Endometrium (tissue), 2 donors: ENCODE results near the gene B9D1.

ENCODE experiments used
- FAIRE-seq: peaks from 2 replicates; lab custom pipeline; 2012; peaks lifted over from hg19 to GRCh38; lab: Jason Lieb, UNC
- donor health status: control.
- donor health status: control.

B9D1 gene

DNA sequence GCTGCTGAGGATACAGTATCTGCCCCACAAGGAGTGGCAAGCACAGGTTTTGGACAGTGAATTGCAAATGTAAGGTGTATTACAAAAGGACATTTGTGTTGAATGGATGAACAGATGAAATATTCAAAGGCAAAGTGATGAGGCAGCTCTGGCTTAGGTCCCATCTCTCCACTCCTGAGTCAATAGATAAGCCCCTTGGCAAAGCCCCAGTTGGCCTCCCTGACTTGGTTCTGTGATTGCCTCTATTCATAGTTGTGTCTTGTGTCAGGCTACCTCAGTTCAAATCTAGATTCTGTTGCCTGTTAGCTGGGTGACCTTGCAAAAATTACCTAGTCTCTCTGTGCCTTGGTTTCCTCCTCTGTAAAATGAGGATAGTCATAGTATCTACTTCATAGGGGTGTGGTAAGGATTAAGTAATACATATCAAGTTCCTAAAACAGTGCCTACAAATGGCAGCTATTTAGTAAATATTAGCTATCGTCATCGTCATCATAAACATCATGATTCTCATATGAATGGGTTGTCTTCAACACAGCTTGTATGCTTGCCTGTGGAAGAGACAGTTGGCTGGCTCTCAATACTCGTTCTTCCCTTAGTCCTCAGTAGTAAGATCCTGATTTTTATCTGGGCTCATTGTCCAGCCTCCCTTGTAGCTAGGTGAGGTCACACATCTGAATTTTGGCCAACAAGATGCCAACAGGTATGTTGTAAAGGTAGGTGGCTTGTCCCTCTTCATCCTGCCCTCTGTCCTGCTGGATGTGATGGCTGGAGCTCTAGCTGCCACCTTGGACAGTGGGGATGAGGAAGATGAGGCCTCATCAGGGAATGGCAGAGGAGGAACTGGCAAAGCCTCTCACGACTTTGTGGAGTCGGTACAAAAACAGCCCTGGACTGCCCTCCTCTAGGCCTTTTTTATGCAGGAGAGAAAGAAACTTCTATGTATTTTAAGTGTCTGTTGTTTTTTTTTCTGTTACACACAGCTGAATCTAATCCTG lies 26.6 kb upstream of the B9D1 start:
- no peak for FAIRE-seq

DNA sequence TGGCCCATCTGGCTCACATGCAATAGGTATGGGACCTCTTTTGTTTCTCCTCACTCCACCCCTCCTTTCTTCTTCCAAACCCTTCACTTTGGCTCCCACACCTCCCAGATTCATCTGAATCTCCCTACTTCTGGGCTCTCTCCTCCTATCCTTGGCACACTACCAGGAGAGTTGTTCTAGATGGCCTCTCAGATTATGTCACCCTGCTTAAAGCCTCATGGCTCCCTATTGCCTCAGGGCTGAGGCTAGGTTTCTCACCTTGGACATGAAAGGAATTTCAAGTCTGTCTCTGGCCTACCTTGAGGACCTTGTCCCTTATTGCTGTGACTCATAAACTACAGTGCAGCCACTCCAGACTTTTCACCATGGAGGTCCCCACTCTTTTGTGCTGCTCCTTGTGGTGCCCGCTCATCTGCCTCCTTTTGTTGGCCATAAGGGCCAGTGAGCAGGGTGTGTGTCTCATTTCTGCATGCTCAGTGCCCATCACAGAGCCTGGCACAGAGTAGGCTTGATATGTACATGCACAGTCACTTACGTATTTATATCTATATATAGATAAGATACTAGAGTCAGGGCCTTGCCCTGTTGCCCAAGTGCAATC lies 25.5 kb upstream of the B9D1 start:
- peak; percentile 23 for FAIRE-seq

DNA sequence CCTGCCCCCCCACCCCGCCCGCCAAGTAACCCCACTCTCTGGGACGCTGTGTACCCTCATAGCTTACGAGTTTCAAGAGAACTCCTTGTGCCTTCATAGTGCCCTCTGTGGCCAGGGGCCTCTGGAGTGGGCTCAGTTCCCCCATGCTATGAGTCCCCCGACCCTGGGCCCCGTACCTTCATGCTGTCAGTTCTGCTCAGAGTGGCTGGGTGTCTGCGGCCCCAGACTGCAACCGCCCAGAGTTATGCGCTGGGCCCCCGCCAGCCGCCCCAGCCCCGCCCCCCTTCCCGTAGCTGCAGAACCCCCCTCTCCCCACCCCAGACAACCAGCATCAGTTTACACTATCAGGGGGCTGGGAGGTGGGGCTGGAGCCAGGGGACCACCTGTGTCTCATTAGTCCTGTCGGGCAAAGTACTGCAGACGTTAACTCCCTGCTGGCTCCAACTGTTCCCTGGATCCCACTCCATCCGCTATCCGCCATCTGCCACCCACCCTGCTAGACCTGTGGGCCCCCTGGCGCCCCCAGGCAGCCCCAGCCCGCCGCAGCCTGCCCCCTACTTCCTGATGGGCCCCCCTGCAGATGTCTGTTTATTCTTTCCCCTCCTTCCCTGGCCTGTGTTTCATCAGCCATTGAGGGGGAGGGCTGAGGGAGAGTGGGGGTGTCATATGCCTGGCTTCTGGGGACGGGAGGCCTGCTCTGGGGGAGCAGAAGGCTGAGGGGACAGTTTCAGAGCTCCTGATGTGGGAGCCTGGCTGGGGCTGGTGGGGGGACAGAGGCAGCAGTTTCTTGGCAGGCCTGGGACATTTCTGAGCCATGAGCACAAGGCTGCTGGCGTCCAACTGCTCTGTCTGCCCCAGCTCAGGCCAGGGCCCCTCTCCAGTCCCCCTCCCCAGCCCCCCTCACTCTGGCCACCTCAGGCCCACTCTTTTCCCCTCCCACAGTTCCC lies 24.7 kb upstream of the B9D1 start, which contains the start of gene MFAP4:
Gene MFAP4 (minus strand): TSS at position 217 of the 947 bp plus-strand sequence. CDS start 35 bp downstream, at position 182.
- FAIRE-seq: no peak

DNA sequence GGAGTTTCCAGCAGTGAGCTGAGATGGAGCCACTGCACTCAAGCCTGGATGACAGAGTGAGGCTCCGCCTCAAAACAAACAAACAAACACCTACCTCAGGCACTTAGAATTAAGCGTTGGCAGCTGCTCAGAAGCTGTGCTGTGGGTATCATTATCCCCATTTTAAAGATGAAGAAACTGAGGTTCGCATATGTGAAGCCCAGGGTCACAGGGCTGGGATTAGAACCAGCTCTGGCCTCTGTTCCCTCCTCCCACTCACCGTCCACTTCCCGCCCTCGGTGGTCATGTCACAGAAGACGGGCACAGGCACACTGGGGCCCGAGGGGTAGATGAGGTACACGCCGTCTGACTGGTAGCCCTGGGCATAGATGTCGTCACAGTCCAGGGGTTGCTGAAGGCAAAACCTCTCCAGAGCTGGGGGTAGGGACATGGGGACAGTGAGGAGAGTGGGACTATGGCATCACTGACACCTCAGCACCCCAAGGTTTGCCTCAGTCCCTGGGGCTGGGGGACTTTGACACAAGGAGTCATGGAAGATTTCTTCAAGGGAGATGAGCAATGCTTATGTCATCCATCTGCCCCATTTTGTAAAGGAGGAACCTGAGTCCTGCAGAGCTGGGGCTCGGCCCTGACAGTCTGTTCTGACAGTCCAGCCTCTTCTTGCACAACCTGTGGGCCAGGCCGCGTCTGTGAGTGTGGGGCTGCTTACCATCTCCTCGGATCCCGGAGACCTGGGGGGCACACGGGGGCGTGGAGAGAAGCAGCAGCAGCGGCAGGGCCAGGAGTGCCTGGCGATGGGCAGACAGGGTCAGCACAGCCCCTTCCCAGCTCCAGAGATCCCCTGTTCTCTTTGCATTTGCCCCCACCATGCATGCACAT lies 23.8 kb upstream of the B9D1 start:
- no peak for FAIRE-seq

DNA sequence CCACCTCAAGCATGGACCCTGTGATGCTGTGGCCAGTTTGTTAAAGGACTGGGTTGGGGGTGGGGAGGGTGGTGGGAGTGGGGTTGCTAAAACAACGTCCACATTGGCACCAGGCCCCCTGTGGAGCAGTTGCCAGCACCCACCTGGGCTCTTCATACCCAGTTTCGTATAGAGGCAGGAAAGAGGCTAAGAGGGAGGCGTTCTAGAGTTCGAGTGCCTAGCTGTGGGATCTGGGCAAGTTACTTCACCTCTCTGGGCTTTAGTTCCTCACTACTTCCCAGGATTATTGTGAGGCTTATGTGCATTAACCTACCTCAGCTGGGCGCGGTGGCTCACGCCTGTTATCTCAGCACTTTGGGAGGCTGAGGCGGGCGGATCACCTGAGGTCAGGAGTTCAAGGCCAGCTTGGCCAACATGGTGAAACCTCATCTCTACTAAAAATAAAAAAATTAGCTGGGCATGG lies 23.0 kb upstream of the B9D1 start:
- FAIRE-seq: no peak

DNA sequence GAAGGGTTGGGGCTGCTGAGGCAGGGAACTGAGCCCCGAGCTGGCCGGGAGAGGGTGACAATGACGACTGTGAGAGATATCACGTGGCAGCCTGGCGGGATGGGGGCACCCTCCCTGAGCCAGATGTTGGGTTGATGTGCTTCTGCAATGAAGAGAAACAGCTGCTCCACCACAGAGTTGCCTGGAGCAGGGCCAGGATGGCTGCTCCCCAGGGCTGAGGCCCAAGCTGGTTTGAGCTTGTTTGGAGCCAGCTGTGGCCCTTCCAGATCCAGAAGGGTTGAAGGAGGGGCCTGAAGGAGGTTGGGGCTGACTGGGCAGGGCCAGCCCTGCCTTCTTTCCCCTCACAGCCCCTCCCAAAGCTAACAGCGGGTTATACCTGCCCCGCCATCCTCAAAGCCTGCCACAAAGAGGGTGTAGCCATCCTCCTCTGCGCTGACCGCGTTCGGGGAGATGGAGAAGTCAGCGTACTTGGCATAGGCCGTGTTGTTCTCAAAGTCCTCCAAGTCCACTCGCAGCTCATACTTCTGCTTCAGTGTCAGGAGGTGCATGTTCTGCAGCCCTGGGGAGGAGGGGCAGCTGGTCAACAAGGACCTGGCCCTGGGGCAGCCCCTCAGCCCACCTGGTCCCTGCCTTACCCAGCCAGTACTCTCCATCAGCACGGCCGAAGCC lies 22.3 kb upstream of the B9D1 start:
- no peak for FAIRE-seq

DNA sequence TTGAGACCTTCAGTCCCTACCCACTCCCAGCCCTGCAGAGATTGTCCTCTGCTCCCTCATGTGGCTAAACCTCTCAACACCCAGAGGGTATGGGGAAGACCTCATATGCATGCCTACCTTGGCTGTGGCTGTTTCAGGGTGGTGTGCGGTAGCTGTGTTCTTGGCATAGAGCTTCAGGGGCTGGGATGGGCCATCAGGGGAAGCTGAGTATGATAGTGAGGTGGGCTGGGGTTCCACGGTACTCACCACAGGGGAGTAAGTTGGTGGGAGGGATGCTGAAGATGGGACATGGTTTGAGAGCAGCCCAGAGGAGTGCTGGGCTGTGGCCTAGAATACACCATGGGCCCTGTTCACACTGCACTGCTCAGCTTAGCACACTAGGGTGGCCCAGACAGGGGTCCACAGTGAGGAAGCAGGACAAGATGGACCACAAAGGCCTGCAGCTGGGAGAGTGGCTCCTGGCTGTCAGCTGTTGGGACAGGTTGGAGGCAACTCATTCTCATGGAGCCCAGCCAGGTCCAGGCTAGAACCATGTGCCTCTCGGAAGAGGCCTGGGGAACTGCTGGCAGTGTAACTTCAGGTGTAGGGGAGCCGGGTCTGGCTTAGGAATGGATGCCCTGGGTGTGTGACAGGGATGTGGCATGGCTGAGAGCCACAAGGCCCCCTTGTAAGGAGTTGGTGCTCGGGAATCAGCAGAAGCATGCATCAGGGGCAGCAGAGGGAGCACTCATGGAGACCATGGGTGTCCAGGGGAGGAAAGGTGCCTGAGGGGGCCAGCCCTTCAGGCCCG lies 21.4 kb upstream of the B9D1 start:
- no peak for FAIRE-seq

DNA sequence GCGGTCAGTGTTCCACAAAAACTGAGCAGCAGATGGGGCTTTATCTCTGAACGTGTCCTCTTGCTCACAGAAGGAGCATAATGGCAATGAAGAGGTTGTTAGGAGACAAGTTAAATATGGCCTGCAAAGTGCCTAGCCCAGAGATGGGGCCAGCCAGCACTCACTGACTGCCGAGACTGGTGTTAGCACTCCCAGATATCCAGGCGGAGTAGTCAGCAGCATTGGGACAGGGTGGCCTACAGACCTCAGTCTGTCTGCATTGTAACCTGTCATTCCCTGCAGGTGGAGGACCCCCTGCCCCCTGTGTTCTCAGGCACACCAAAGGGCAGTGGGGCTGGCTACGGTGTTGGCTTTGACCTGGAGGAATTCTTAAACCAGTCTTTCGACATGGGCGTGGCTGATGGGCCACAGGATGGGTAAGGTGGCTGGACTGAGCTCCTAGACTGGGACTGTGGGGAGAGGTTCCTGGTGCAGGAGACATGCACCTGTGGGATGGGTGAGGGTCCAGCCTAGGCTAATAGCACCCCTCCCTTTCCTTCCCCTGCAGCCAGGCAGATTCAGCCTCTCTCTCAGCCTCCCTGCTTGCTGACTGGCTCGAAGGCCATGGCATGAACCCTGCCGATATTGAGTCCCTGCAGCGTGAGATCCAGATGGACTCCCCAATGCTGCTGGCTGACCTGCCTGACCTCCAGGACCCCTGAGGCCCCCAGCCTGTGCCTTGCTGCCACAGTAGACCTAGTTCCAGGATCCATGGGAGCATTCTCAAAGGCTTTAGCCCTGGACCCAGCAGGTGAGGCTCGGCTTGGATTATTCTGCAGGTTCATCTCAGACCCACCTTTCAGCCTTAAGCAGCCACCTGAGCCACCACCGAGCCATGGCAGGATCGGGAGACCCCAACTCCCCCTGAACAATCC lies 20.3 kb upstream of the B9D1 start:
- no peak for FAIRE-seq

DNA sequence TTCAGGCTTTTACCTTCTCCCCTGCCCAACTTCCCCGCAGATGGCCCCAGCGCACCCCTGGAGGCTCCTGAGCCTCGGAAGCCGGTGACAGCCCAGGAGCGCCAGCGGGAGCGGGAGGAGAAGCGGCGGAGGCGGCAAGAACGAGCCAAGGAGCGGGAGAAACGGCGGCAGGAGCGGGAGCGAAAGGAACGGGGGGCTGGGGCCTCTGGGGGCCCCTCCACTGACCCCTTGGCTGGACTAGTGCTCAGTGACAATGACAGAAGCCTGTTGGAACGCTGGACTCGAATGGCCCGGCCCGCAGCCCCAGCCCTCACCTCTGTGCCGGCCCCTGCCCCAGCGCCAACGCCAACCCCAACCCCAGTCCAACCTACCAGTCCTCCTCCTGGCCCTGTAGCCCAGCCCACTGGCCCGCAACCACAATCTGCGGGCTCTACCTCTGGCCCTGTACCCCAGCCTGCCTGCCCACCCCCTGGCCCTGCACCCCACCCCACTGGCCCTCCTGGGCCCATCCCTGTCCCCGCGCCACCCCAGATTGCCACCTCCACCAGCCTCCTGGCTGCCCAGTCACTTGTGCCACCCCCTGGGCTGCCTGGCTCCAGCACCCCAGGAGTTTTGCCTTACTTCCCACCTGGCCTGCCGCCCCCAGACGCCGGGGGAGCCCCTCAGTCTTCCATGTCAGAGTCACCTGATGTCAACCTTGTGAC lies 19.4 kb upstream of the B9D1 start:
- FAIRE-seq: no peak

DNA sequence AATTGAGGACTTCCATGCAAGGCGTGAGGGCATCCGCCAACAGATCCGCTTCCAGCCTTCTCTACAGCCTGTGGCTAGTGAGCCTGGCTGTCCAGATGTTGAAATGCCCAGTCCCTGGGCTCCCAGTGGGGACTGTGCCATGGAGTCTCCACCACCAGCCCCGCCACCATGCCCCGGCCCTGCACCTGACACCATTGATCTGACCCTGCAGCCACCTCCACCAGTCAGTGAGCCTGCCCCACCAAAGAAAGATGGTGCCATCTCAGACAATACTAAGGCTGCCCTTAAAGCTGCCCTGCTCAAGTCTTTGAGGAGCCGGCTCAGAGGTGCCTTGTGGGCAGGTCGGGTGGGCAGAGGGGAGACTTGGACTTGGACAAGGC lies 18.8 kb upstream of the B9D1 start:
- FAIRE-seq: no peak

DNA sequence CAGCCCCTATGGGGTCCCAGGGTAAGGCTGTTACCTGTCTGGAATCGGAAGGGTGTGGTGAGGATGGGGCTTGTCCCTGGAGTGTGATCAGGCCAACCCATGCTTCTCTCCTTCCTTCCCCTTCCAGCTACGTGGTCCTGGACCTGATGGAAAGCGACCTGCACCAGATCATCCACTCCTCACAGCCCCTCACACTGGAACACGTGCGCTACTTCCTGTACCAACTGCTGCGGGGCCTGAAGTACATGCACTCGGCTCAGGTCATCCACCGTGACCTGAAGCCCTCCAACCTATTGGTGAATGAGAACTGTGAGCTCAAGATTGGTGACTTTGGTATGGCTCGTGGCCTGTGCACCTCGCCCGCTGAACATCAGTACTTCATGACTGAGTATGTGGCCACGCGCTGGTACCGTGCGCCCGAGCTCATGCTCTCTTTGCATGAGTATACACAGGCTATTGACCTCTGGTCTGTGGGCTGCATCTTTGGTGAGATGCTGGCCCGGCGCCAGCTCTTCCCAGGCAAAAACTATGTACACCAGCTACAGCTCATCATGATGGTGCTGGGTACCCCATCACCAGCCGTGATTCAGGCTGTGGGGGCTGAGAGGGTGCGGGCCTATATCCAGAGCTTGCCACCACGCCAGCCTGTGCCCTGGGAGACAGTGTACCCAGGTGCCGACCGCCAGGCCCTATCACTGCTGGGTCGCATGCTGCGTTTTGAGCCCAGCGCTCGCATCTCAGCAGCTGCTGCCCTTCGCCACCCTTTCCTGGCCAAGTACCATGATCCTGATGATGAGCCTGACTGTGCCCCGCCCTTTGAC lies 18.2 kb upstream of the B9D1 start:
- no peak for FAIRE-seq

DNA sequence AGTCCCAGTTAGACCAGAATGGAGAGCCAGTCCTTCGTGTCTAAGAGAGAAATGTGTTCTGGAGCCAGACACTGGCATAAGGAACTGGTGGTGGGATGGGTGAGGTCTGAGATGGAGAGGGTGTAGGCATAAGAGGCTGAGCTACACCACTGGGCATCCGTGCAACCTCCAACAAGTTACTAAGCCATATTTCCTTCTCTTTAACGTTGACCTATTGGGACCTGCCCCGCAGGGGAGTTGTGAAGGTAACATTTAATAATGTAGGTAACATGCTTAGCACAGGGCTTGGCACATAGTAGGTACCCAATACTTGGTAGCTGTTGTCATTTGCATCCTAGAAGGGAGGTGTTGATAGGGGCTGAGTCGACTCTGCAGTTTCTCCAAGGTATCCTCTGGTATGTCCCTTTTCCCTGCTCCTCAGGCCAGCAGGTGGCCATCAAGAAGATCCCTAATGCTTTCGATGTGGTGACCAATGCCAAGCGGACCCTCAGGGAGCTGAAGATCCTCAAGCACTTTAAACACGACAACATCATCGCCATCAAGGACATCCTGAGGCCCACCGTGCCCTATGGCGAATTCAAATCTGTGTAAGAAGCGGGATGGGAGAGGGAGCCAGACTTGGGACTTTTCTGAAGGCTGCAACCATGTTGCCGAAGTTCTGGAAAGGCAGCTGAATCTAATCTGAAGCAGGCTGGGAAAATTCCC lies 17.0 kb upstream of the B9D1 start:
- FAIRE-seq: no peak

DNA sequence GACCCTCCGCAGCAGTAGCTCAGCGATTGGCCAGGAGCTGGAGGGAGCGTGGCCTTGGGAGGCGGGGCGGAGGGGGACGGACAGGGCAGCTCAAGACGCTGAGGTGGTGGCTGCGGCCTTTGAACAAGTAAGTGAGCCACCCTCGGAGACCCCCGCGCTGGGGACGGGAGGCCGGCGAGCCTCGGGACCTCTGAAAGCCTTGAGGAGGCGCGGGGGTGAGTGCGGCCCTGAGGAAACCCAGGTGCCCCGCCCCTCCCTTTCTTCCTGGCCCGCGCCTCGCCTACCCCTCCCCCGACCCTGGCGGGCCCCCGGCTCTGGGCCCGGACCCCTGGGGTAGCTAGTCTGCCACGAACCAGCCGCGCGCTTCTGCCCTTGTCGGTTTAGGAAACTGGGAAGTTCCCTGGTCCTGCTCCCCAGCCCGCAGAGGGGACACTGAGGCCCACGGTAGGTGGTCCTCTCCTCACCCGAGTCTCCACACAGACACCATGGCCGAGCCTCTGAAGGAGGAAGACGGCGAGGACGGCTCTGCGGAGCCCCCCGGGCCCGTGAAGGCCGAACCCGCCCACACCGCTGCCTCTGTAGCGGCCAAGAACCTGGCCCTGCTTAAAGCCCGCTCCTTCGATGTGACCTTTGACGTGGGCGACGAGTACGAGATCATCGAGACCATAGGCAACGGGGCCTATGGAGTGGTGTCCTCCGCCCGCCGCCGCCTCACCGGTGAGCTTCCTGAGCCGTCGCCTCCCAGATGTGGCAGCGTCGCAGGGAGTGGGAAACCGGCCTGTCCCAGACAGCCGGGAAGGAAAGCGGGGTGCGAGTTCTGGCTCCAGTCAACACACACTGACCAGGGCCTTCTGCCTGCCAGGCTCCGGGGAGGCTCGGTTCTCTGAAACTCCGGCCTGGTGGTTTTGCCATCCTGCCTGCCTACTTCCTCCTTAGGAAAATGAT lies 16.2 kb upstream of the B9D1 start, which contains the start of gene MAPK7:
Gene MAPK7 (plus strand): TSS at position 83 of the 945 bp plus-strand sequence. CDS start 403 bp downstream, at position 486.
- FAIRE-seq: no peak

DNA sequence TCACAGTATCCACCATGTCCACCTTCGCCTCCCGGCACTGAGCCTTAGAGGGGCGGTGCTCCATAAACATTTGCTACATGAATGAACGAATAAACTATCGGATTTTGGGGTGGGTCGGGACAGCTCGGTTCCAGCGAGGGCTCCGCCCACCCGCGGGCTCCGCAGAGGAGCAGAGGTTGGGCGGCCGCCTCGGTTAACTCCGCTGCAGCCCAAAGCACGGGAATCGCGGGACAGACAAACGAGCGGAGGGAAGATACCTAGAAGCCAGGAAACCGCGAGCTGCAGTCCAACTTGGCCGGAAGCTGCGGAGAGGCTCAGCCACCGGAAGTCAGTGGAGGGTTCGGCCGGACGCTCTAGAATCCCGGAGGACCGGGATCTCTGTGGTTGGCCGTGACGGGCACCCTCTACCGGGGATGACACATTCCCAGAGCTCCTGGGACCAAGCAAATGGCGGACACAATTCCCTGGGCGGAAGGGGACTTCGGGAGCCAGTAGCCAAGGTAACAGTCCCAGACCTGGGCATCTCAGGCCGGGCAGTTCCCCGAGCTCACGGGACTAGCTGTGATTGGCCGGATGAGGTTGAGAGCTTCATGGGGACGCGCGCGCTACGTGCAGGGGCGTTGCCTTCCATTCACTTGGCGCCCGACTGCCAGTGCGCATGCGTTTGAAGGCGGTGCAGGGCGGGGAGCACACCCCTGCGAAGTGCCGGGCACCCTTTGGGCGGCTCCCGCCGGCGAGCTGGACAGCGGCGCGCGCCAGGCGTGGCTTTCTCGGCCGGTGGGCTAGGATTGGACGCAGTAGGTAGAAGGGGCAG lies 15.3 kb upstream of the B9D1 start:
- peak; percentile 90 for FAIRE-seq
